H9 (cell line): Measurements from ENCODE around the gene ZNF134. TPM values are rescaled to one million over a fixed set of nuclear protein-coding genes. Genes with fewer than 3 reads are reported as not detected.

Source experiments
- DNase-seq: peaks from one replicate; pipeline ENCODE4 v3.0.0-alpha.2; 2017
- H2AFZ ChIP-seq: one replicate; pipeline ENCODE4 v1.6.1; 2013; ENCODE audit warnings: mild to moderate bottlenecking, low read length, control low read depth, moderate library complexity
- H2AK5ac ChIP-seq: 2 replicates; pipeline ENCODE4 v1.6.1; 2013; ENCODE audit warnings: low read length, control low read depth, mixed read lengths; ENCODE audit not compliant: insufficient read length
- H2BK120ac ChIP-seq: one replicate; pipeline ENCODE4 v1.6.1; 2013; ENCODE audit warnings: low read depth, mild to moderate bottlenecking, low read length, control low read depth, inconsistent platforms; ENCODE audit not compliant: poor library complexity, severe bottlenecking
- H2BK12ac ChIP-seq: 2 replicates; pipeline ENCODE4 v1.6.1; 2013; ENCODE audit warnings: low read length, control low read depth, mixed read lengths, low read depth; ENCODE audit not compliant: insufficient read length
- H2BK15ac ChIP-seq: 2 replicates; pipeline ENCODE4 v1.6.1; 2013; ENCODE audit warnings: low read depth, low read length, control low read depth
- H2BK20ac ChIP-seq: one replicate; pipeline ENCODE4 v1.6.1; 2013; ENCODE audit warnings: low read depth, mild to moderate bottlenecking, low read length, control low read depth, inconsistent platforms; ENCODE audit not compliant: poor library complexity, severe bottlenecking
- H2BK5ac ChIP-seq: 2 replicates; pipeline ENCODE4 v1.6.1; 2013; ENCODE audit warnings: low read length, control low read depth, mixed read lengths; ENCODE audit not compliant: insufficient read length
- H3K14ac ChIP-seq: 2 replicates; pipeline ENCODE4 v1.6.1; 2013; ENCODE audit warnings: low read length, control low read depth; ENCODE audit not compliant: insufficient read depth
- H3K18ac ChIP-seq: 2 replicates; pipeline ENCODE4 v1.6.1; 2013; ENCODE audit warnings: low read depth, mild to moderate bottlenecking, mixed read lengths, low read length, control low read depth; ENCODE audit not compliant: insufficient read length
- H3K23ac ChIP-seq: 2 replicates; pipeline ENCODE4 v1.6.1; 2013; ENCODE audit warnings: low read length, control low read depth, mixed read lengths, low read depth; ENCODE audit not compliant: insufficient read length
- H3K23me2 ChIP-seq: 2 replicates; pipeline ENCODE4 v1.6.1; 2013; ENCODE audit warnings: low read depth, mild to moderate bottlenecking, mixed read lengths, low read length, control low read depth; ENCODE audit not compliant: insufficient read length, poor library complexity, severe bottlenecking
- H3K27ac ChIP-seq: 2 replicates; pipeline ENCODE4 v1.5.1; 2013; ENCODE audit warnings: low read length, control low read depth, mixed read lengths, low read depth; ENCODE audit not compliant: insufficient read length
- H3K27me3 ChIP-seq: 2 replicates; pipeline ENCODE4 v1.6.1; 2013; ENCODE audit warnings: low read length, control low read depth, inconsistent platforms; ENCODE audit not compliant: insufficient read depth
- H3K4ac ChIP-seq: 2 replicates; pipeline ENCODE4 v1.6.1; 2013; ENCODE audit warnings: low read depth, mild to moderate bottlenecking, control low read depth, inconsistent platforms, low read length, moderate library complexity
- H3K4me1 ChIP-seq: 2 replicates; pipeline ENCODE4 v1.6.1; 2013; ENCODE audit warnings: low read length, control low read depth, inconsistent platforms; ENCODE audit not compliant: insufficient read depth
- H3K4me2 ChIP-seq: 2 replicates; pipeline ENCODE4 v1.6.1; 2013; ENCODE audit warnings: low read length, control low read depth, mixed read lengths; ENCODE audit not compliant: insufficient read length, insufficient read depth
- H3K56ac ChIP-seq: 2 replicates; pipeline ENCODE4 v1.6.1; 2013; ENCODE audit warnings: low read depth, mild to moderate bottlenecking, mixed read lengths, low read length, control low read depth; ENCODE audit not compliant: insufficient read length
- H3K79me1 ChIP-seq: 2 replicates; pipeline ENCODE4 v1.6.1; 2013; ENCODE audit warnings: low read depth, mild to moderate bottlenecking, moderate library complexity, low read length, control low read depth, inconsistent platforms; ENCODE audit not compliant: insufficient read depth, poor library complexity, severe bottlenecking
- H3K79me2 ChIP-seq: 2 replicates; pipeline ENCODE4 v1.6.1; 2013; ENCODE audit warnings: low read length, control low read depth, inconsistent platforms; ENCODE audit not compliant: insufficient read depth
- H3K9ac ChIP-seq: 2 replicates; pipeline ENCODE4 v1.6.1; 2013; ENCODE audit warnings: low read length, control low read depth, mixed read lengths; ENCODE audit not compliant: insufficient read length; ENCODE audit errors: extremely low read depth
- H3K9me3 ChIP-seq: one replicate; pipeline ENCODE4 v1.6.1; 2013; ENCODE audit warnings: low read depth, low read length, inconsistent platforms; ENCODE audit not compliant: control insufficient read depth
- H3T11ph ChIP-seq: one replicate; pipeline ENCODE4 v1.6.1; 2013; ENCODE audit warnings: mild to moderate bottlenecking, low read length, control low read depth, inconsistent platforms
- H4K20me1 ChIP-seq: one replicate; pipeline ENCODE4 v1.6.1; 2013; ENCODE audit not compliant: control insufficient read depth, insufficient read length, insufficient read depth
- H4K5ac ChIP-seq: 2 replicates; pipeline ENCODE4 v1.6.1; 2013; ENCODE audit warnings: low read depth, mild to moderate bottlenecking, mixed read lengths, low read length, control low read depth; ENCODE audit not compliant: insufficient read length
- H4K8ac ChIP-seq: replicated peaks from 2 replicates; pipeline ENCODE4 v1.6.1; 2013; ENCODE audit warnings: low read length, control low read depth, mixed read lengths, low read depth; ENCODE audit not compliant: insufficient read length
- H4K91ac ChIP-seq: 2 replicates; pipeline ENCODE4 v1.6.1; 2013; ENCODE audit warnings: low read depth, mild to moderate bottlenecking, moderate library complexity, mixed read lengths, low read length, control low read depth; ENCODE audit not compliant: insufficient read length
- H3K27ac Mint-ChIP-seq, 3 experiments: 2 replicates in 2 of 3; 3 replicates in 1 of 3; pipeline ENCODE4 v1.8.0; 2020 to 2021; ENCODE audit warnings: mixed read lengths in 3 of 3, mild to moderate bottlenecking in 1 of 3, moderate library complexity in 1 of 3
- H3K27me3 Mint-ChIP-seq: 2 replicates; pipeline ENCODE4 v1.8.0; 2021; ENCODE audit warnings: low read depth, mild to moderate bottlenecking, moderate library complexity, mixed read lengths
- H3K36me3 Mint-ChIP-seq, 3 experiments: 2 replicates in 2 of 3; 3 replicates in 1 of 3; pipeline ENCODE4 v1.8.0; 2020 to 2021; ENCODE audit warnings: low read depth in 3 of 3, mixed read lengths in 3 of 3; ENCODE audit not compliant: insufficient read depth in 1 of 3
- H3K4me1 Mint-ChIP-seq, 2 experiments: 2 replicates each; pipeline ENCODE4 v1.8.0; 2020; ENCODE audit warnings: mixed read lengths in 2 of 2
- H3K4me3 Mint-ChIP-seq, 2 experiments: 2 replicates in 1 of 2; 3 replicates in 1 of 2; pipeline ENCODE4 v1.8.0; 2020 to 2021; ENCODE audit warnings: mild to moderate bottlenecking in 2 of 2, mixed read lengths in 2 of 2, moderate library complexity in 1 of 2
- H3K9me3 Mint-ChIP-seq, 2 experiments: 2 replicates in 1 of 2; 3 replicates in 1 of 2; pipeline ENCODE4 v1.8.0; 2020; ENCODE audit warnings: mild to moderate bottlenecking in 2 of 2, mixed read lengths in 2 of 2, moderate library complexity in 1 of 2
- WGBS: extraction: QIAGEN DNeasy Blood & Tissue Kit; methylation state at CpG from one replicate; pipeline ENCODE4 v1.1.7; 2013; ENCODE audit warnings: missing lambda C conversion rate, low lambda C conversion rate, mixed read lengths; ENCODE audit not compliant: insufficient read length; ENCODE audit errors: extremely low coverage; 5-methylcytosine and 5-hydroxymethylcytosine counted together
- total RNA-seq: library from RNA; stranded (reverse); gene quantifications from 2 replicates; pipeline ENCODE4 v1.2.1, GENCODE V29; 2021
- TF ChIP-seq, protein P1 (sequence below): fragments of 200-600 bp; sonication (generic); conservative IDR thresholded peaks from 3 replicates; pipeline ENCODE4 v1.8.0; 2021; ENCODE audit warnings: antibody characterized with exemption, mild to moderate bottlenecking

Gene ZNF134
- total RNA-seq, 1 experiment from 2014 or later = 44.1 TPM

DNA sequence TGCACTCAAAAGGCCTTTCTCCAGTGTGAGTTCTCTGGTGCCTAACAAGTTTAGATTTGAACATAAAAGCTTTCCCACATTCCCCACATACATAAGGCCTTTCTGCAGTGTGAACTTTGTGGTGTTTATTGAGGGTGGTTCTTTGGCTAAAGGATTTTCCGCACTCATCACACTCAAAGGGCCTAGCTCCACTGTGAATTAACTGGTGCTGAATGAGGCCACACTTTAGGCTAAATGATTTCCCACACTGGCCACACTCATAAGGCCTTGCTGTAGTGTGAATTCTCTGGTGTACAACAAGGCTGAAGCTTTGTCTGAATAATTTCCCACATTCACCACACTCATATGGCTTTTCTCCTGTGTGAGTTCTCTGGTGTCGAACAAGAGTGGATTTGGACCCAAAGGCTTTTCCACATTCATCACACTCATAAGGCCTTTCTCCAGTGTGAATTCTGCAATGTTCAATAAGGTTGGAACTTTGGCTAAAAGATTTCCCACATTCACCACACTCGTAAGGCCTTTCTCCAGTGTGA is 41.6 kb upstream of the ZNF134 start:
- no peak overlapping the region for H3K18ac ChIP-seq
- no peaks in the 10 kb centered on the region for H3K79me1 ChIP-seq
- Mint-ChIP-seq H3K27ac (no peak overlapping the region), H3K36me3 (peaks cover 70 to 78% (median 75%) of the 10 kb centered on the region in 3 experiments), H3K4me3 (no peak overlapping the region), H3K9me3 (peaks cover 97% of the 10 kb centered on the region in 2 experiments), H3K27me3 (peaks cover 17% of the 10 kb centered on the region), H3K4me1 (no peaks in the 10 kb centered on the region; a peak in 1 of 4 replicates)
- no peak overlapping the region for H3K23ac ChIP-seq
- no peaks in the 10 kb centered on the region for H3K27me3 ChIP-seq
- no peak overlapping the region for H3K9ac ChIP-seq
- TF ChIP-seq, protein P1, sequence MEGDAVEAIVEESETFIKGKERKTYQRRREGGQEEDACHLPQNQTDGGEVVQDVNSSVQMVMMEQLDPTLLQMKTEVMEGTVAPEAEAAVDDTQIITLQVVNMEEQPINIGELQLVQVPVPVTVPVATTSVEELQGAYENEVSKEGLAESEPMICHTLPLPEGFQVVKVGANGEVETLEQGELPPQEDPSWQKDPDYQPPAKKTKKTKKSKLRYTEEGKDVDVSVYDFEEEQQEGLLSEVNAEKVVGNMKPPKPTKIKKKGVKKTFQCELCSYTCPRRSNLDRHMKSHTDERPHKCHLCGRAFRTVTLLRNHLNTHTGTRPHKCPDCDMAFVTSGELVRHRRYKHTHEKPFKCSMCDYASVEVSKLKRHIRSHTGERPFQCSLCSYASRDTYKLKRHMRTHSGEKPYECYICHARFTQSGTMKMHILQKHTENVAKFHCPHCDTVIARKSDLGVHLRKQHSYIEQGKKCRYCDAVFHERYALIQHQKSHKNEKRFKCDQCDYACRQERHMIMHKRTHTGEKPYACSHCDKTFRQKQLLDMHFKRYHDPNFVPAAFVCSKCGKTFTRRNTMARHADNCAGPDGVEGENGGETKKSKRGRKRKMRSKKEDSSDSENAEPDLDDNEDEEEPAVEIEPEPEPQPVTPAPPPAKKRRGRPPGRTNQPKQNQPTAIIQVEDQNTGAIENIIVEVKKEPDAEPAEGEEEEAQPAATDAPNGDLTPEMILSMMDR = no peak
- no peaks in the 10 kb centered on the region for H3K4me1 ChIP-seq
- no peaks in the 10 kb centered on the region for H4K20me1 ChIP-seq
- H3K4me2 ChIP-seq = no peak overlapping the region
- no peak overlapping the region for H4K5ac ChIP-seq
- H3K56ac ChIP-seq = no peak overlapping the region
- DNase-seq = no peak
- H2AFZ ChIP-seq = no peak overlapping the region
- no CpG with 5 or more reads among the region's 3 CpGs for WGBS
- H3K14ac ChIP-seq = no peak overlapping the region
- no peaks in the 10 kb centered on the region for H3K23me2 ChIP-seq
- no peak overlapping the region for H2BK15ac ChIP-seq
- H2BK20ac ChIP-seq = no peak overlapping the region
- no peak overlapping the region for H4K8ac ChIP-seq
- peaks cover 91% of the 10 kb centered on the region for H3K9me3 ChIP-seq
- H2BK120ac ChIP-seq = no peak overlapping the region
- peaks cover 2% of the 10 kb centered on the region; the same call in 1 of the 2 replicates for H3K79me2 ChIP-seq
- H2BK12ac ChIP-seq = no peak overlapping the region
- no peak overlapping the region for H3K27ac ChIP-seq
- no peak overlapping the region for H2BK5ac ChIP-seq
- no peak overlapping the region for H2AK5ac ChIP-seq
- no peak overlapping the region for H3T11ph ChIP-seq
- no peak overlapping the region for H4K91ac ChIP-seq
- H3K4ac ChIP-seq = no peak overlapping the region
